Astrocyte (in vitro differentiated cells and primary cell): Measurements from ENCODE around the gene MORN3. TPM values are rescaled to one million over a fixed set of nuclear protein-coding genes. Genes with fewer than 3 reads are reported as not detected.

Experiments
- DNase-seq: peaks from one replicate; pipeline ENCODE4 v3.0.0-alpha.2; 2010; ENCODE audit warnings: low read depth
- FAIRE-seq: peaks from 2 replicates; lab custom pipeline; 2011; peaks lifted over from hg19 to GRCh38; lab: Jason Lieb, UNC
- H2AFZ ChIP-seq: 2 replicates; pipeline ENCODE4 v1.6.0; 2012; ENCODE audit warnings: low read depth, low read length, inconsistent platforms
- H3K27ac ChIP-seq: 2 replicates; pipeline ENCODE4 v1.5.1; 2011; ENCODE audit warnings: low read depth, low read length, inconsistent platforms
- H3K27me3 ChIP-seq: 2 replicates; pipeline ENCODE4 v1.6.0; 2011; ENCODE audit warnings: low read length, inconsistent platforms; ENCODE audit not compliant: insufficient read depth
- H3K36me3 ChIP-seq: 2 replicates; pipeline ENCODE4 v1.5.1; 2011; ENCODE audit warnings: low read length, inconsistent platforms; ENCODE audit not compliant: insufficient read depth
- H3K4me1 ChIP-seq: 2 replicates; pipeline ENCODE4 v1.5.1; 2011; ENCODE audit warnings: low read length, inconsistent platforms; ENCODE audit not compliant: insufficient read depth
- H3K4me2 ChIP-seq: 2 replicates; pipeline ENCODE4 v1.6.0; 2012; ENCODE audit warnings: low read length, inconsistent platforms
- H3K4me3 ChIP-seq: 2 replicates; pipeline ENCODE4 v1.5.1; 2011; ENCODE audit warnings: low read depth, mild to moderate bottlenecking, low read length, inconsistent platforms; ENCODE audit not compliant: insufficient read depth
- H3K79me2 ChIP-seq: 2 replicates; pipeline ENCODE4 v1.6.0; 2012; ENCODE audit warnings: mild to moderate bottlenecking, low read length, inconsistent platforms; ENCODE audit not compliant: insufficient read depth
- H3K9ac ChIP-seq: 2 replicates; pipeline ENCODE4 v1.6.0; 2012; ENCODE audit warnings: mild to moderate bottlenecking, low read length, inconsistent platforms
- H3K9me3 ChIP-seq: 2 replicates; pipeline ENCODE4 v1.5.1; 2012; ENCODE audit warnings: low read depth, mild to moderate bottlenecking, low read length, inconsistent platforms; ENCODE audit not compliant: insufficient read depth
- H4K20me1 ChIP-seq: 2 replicates; pipeline ENCODE4 v1.6.0; 2012; ENCODE audit warnings: low read length, inconsistent platforms; ENCODE audit not compliant: insufficient read depth
- H3K27ac Mint-ChIP-seq: one replicate; pipeline ENCODE4 v1.8.0; 2021; ENCODE audit warnings: mild to moderate bottlenecking, mixed read lengths; ENCODE audit not compliant: unreplicated experiment
- H3K27me3 Mint-ChIP-seq: one replicate; pipeline ENCODE4 v1.8.0; 2021; ENCODE audit warnings: low read depth, mixed read lengths; ENCODE audit not compliant: unreplicated experiment
- H3K36me3 Mint-ChIP-seq: one replicate; pipeline ENCODE4 v1.8.0; 2021; ENCODE audit warnings: low read depth, mixed read lengths; ENCODE audit not compliant: unreplicated experiment
- H3K4me1 Mint-ChIP-seq: one replicate; pipeline ENCODE4 v1.8.0; 2021; ENCODE audit warnings: low read depth, mixed read lengths; ENCODE audit not compliant: unreplicated experiment
- H3K4me3 Mint-ChIP-seq: one replicate; pipeline ENCODE4 v1.8.0; 2021; ENCODE audit warnings: mild to moderate bottlenecking, moderate library complexity, mixed read lengths; ENCODE audit not compliant: unreplicated experiment
- H3K9me3 Mint-ChIP-seq: one replicate; pipeline ENCODE4 v1.8.0; 2021; ENCODE audit warnings: mild to moderate bottlenecking, mixed read lengths; ENCODE audit not compliant: unreplicated experiment
- CTCF ChIP-seq: IDR thresholded peaks from 2 replicates; pipeline ENCODE4 v1.5.1; 2011; ENCODE audit warnings: low read depth, mild to moderate bottlenecking, inconsistent platforms, low read length, moderate library complexity; ENCODE audit not compliant: insufficient read depth
- EZH2 ChIP-seq: IDR thresholded peaks from 2 replicates; pipeline ENCODE4 v1.6.1; 2012; ENCODE audit warnings: mild to moderate bottlenecking, low read length, inconsistent platforms; ENCODE audit not compliant: insufficient read depth
- total RNA-seq: library from RNA; stranded (reverse); gene quantifications from 2 replicates; pipeline ENCODE4 v1.2.1, GENCODE V29; 2021

The MORN3 gene
- total RNA-seq, 1 donor from 2014 or later, result 0.36 TPM

GRCh38 chr12:121678305-121678704 lies 8.9 kb upstream of the MORN3 start:
- Histone ChIP-seq H3K36me3 (no peaks in the 10 kb centered on the region), H3K79me2 (no peaks in the 10 kb centered on the region), H3K27ac (no peak overlapping the region), H2AFZ (no peak overlapping the region), H3K4me3 (no peak overlapping the region), H3K4me1 (no peaks in the 10 kb centered on the region), H4K20me1 (no peaks in the 10 kb centered on the region), H3K4me2 (no peak overlapping the region), H3K27me3 (no peaks in the 10 kb centered on the region), H3K9me3 (no peaks in the 10 kb centered on the region), H3K9ac (no peak overlapping the region)
- Mint-ChIP-seq H3K4me3 (no peak overlapping the region), H3K27ac (no peak overlapping the region), H3K9me3 (no peaks in the 10 kb centered on the region), H3K4me1 (no peaks in the 10 kb centered on the region), H3K27me3 (peaks cover 2% of the 10 kb centered on the region), H3K36me3 (no peaks in the 10 kb centered on the region)
- FAIRE-seq (no peak), DNase-seq (no peak)
- no peak for TF ChIP-seq EZH2
- TF ChIP-seq CTCF, result no peak

GRCh38 chr12:121676190-121676589 lies 6.7 kb upstream of the MORN3 start:
- FAIRE-seq, result no peak
- Histone ChIP-seq H3K4me1 (peaks cover 6% of the 10 kb centered on the region), H2AFZ (no peak overlapping the region), H3K4me2 (no peak overlapping the region), H3K79me2 (no peaks in the 10 kb centered on the region), H3K27ac (no peak overlapping the region), H3K9me3 (no peaks in the 10 kb centered on the region), H4K20me1 (no peaks in the 10 kb centered on the region), H3K36me3 (no peaks in the 10 kb centered on the region), H3K9ac (no peak overlapping the region), H3K27me3 (no peaks in the 10 kb centered on the region), H3K4me3 (no peak overlapping the region)
- Mint-ChIP-seq H3K4me3 (no peak overlapping the region), H3K9me3 (no peaks in the 10 kb centered on the region), H3K27me3 (peaks cover 2% of the 10 kb centered on the region), H3K36me3 (no peaks in the 10 kb centered on the region), H3K27ac (no peak overlapping the region), H3K4me1 (peaks cover 2% of the 10 kb centered on the region)
- DNase-seq, result no peak
- TF ChIP-seq EZH2, result no peak
- no peak for TF ChIP-seq CTCF

GRCh38 chr12:121673013-121673511 lies 3.6 kb upstream of the MORN3 start:
- Histone ChIP-seq H3K9ac (peak overlapping the region; percentile 69), H3K27ac (no peak overlapping the region), H4K20me1 (no peaks in the 10 kb centered on the region), H3K79me2 (no peaks in the 10 kb centered on the region), H3K27me3 (no peaks in the 10 kb centered on the region), H2AFZ (peak overlapping the region; percentile 94), H3K36me3 (no peaks in the 10 kb centered on the region), H3K4me1 (peaks cover 6% of the 10 kb centered on the region), H3K4me3 (peak overlapping the region; percentile 64), H3K9me3 (no peaks in the 10 kb centered on the region), H3K4me2 (peak overlapping the region; percentile 90)
- no peaks in the 10 kb centered on the region for H3K9me3 Mint-ChIP-seq
- peaks cover 2% of the 10 kb centered on the region for H3K4me1 Mint-ChIP-seq
- peak overlapping the region; percentile 78 for H3K4me3 Mint-ChIP-seq
- H3K36me3 Mint-ChIP-seq, result no peaks in the 10 kb centered on the region
- no peak overlapping the region for H3K27ac Mint-ChIP-seq
- DNase-seq, result no peak
- no peak for FAIRE-seq
- no peaks in the 10 kb centered on the region for H3K27me3 Mint-ChIP-seq
- no peak for TF ChIP-seq EZH2
- TF ChIP-seq CTCF, result no peak
